Cardiac muscle cell (in vitro differentiated cells and primary cell): Measurements from ENCODE around the gene COPS9. TPM values are rescaled to one million over a fixed set of nuclear protein-coding genes. Genes with fewer than 3 reads are reported as not detected.

ENCODE experiments used
- DNase-seq, 2 donors: peaks; one replicate each; pipeline versions ENCODE4 v3.0.0 to v3.0.0-alpha.2; 2010 to 2017; ENCODE audit warnings: low read depth in 1 of 2, low spot score in 1 of 2
- H3K27ac ChIP-seq: fragments of 200-600 bp; sonication (generic); 2 replicates; pipeline ENCODE4 v1.5.1; 2016
- H3K27me3 ChIP-seq: fragments of 200-600 bp; sonication (generic); 2 replicates; pipeline ENCODE4 v1.6.0; 2016; ENCODE audit warnings: control low read depth
- H3K36me3 ChIP-seq: fragments of 200-600 bp; sonication (generic); 2 replicates; pipeline ENCODE4 v1.5.1; 2016; ENCODE audit warnings: control low read depth
- H3K4me1 ChIP-seq: fragments of 200-600 bp; sonication (generic); 2 replicates; pipeline ENCODE4 v1.8.1; 2017; ENCODE audit warnings: low read depth, mild to moderate bottlenecking, mixed run types
- H3K4me3 ChIP-seq: fragments of 200-600 bp; sonication (generic); 2 replicates; pipeline ENCODE4 v1.5.1; 2016; ENCODE audit warnings: mild to moderate bottlenecking
- H3K9me3 ChIP-seq: fragments of 200-600 bp; sonication (generic); 2 replicates; pipeline ENCODE4 v1.5.1; 2017; ENCODE audit warnings: low read depth, mild to moderate bottlenecking, control low read depth
- CTCF ChIP-seq: IDR thresholded peaks from 2 replicates; pipeline ENCODE4 v1.5.1; 2012; ENCODE audit warnings: low read depth, mild to moderate bottlenecking, low read length
- polyA plus RNA-seq: library from polyadenylated mRNA; unstranded; fragments of >200 nt; fragmentation: Nextera tagmentation; extraction: Ambion mirVana; gene quantifications from 2 replicates; pipeline ENCODE4 v1.2.1, GENCODE V29; 2016
- total RNA-seq: library from RNA; depleted of rRNA; stranded (reverse); fragments of >200 nt; gene quantifications from 2 replicates; pipeline ENCODE4 v1.2.3, GENCODE V29; 2016

Gene COPS9
- total and polyA plus RNA-seq, 2 experiments from 2014 or later: 111 to 321 TPM

GRCh38 chr2:240131941-240132650 is 4.0 kb downstream of the COPS9 start:
- Histone ChIP-seq H3K9me3 (no peaks in the 10 kb centered on the region), H3K36me3 (peaks cover 23% of the 10 kb centered on the region), H3K4me1 (peaks cover 7% of the 10 kb centered on the region), H3K4me3 (no peak overlapping the region), H3K27me3 (no peaks in the 10 kb centered on the region), H3K27ac (no peak overlapping the region)
- peak; percentile 10 for TF ChIP-seq CTCF
- no peak for DNase-seq

- no peaks in the 10 kb centered on the region for H3K27me3 ChIP-seq
- no peak for TF ChIP-seq CTCF
- no peak for DNase-seq
- no peak overlapping the region for H3K27ac ChIP-seq
- peaks cover 7% of the 10 kb centered on the region for H3K4me1 ChIP-seq
- H3K9me3 ChIP-seq: no peaks in the 10 kb centered on the region
- peaks cover 23% of the 10 kb centered on the region for H3K36me3 ChIP-seq
- H3K4me3 ChIP-seq: no peak overlapping the region
Observed at GRCh38 chr2:240131296-240131695, 4.8 kb downstream of the COPS9 start.

- Histone ChIP-seq H3K9me3 (no peaks in the 10 kb centered on the region), H3K4me1 (peaks cover 7% of the 10 kb centered on the region), H3K27me3 (no peaks in the 10 kb centered on the region), H3K4me3 (no peak overlapping the region), H3K27ac (no peak overlapping the region), H3K36me3 (peaks cover 23% of the 10 kb centered on the region)
- no peak for DNase-seq
- no peak for TF ChIP-seq CTCF
Observed at GRCh38 chr2:240130393-240131195, 5.5 kb downstream of the COPS9 start.

- no peaks in the 10 kb centered on the region for H3K27me3 ChIP-seq
- no peak for TF ChIP-seq CTCF
- H3K27ac ChIP-seq: no peak overlapping the region
- H3K4me1 ChIP-seq: peaks cover 2% of the 10 kb centered on the region
- H3K36me3 ChIP-seq: peaks cover 23% of the 10 kb centered on the region
- DNase-seq: no peak
- no peaks in the 10 kb centered on the region for H3K9me3 ChIP-seq
- no peak overlapping the region for H3K4me3 ChIP-seq
Observed at GRCh38 chr2:240129731-240130392, 6.2 kb downstream of the COPS9 start.

GRCh38 chr2:240129311-240129710 is 6.8 kb downstream of the COPS9 start:
- peaks cover 23% of the 10 kb centered on the region for H3K36me3 ChIP-seq
- DNase-seq: no peak
- H3K4me1 ChIP-seq: no peaks in the 10 kb centered on the region
- H3K27me3 ChIP-seq: no peaks in the 10 kb centered on the region
- H3K27ac ChIP-seq: no peak overlapping the region
- no peak overlapping the region for H3K4me3 ChIP-seq
- TF ChIP-seq CTCF: no peak
- no peaks in the 10 kb centered on the region for H3K9me3 ChIP-seq
